ENCODE data around the gene TMPRSS9. TPM values are rescaled to one million over a fixed set of nuclear protein-coding genes. Genes with fewer than 3 reads are reported as not detected.

Gene TMPRSS9
- total and polyA plus RNA-seq, 3 donors from 2014 or later = 3.5 to 9.8 (median 8.4) TPM

DNA sequence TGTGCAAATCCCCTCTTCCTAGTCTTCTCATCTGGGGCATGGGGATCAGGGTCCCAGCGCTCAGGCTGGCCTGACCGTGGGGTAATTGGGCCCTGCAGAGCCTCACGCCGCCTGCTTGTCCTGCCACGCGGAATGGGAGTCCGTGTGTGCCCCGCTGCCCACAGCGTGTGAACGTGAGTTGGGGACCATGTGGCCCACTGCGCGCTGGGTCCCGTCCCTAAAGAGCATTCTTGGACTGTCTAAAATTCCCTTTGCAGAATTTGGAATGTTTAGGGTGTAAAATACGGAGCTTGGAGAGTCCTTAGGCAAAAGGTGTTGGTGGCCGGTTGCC lies 2.9 kb downstream of the TMPRSS9 start:
- no peak overlapping the region for H3K4me3 ChIP-seq
- no peaks in the 10 kb centered on the region for H3K27me3 ChIP-seq
- no peak for DNase-seq
- no peak for TF ChIP-seq POLR2A (IDR thresholded peaks at IDR 0.05)
- TF ChIP-seq, protein P1, sequence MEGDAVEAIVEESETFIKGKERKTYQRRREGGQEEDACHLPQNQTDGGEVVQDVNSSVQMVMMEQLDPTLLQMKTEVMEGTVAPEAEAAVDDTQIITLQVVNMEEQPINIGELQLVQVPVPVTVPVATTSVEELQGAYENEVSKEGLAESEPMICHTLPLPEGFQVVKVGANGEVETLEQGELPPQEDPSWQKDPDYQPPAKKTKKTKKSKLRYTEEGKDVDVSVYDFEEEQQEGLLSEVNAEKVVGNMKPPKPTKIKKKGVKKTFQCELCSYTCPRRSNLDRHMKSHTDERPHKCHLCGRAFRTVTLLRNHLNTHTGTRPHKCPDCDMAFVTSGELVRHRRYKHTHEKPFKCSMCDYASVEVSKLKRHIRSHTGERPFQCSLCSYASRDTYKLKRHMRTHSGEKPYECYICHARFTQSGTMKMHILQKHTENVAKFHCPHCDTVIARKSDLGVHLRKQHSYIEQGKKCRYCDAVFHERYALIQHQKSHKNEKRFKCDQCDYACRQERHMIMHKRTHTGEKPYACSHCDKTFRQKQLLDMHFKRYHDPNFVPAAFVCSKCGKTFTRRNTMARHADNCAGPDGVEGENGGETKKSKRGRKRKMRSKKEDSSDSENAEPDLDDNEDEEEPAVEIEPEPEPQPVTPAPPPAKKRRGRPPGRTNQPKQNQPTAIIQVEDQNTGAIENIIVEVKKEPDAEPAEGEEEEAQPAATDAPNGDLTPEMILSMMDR (IDR thresholded peaks at IDR 0.05) = no peak
- no peak overlapping the region for H3K27ac ChIP-seq
- WGBS, 2 donors = 82 to 90% methylated on average over 15 of the region's 15 CpGs
- no peaks in the 10 kb centered on the region for H3K9me3 ChIP-seq
- H3K36me3 ChIP-seq (ENCODE audit: low read depth, missing control alignments) = no peaks in the 10 kb centered on the region
- H3K4me1 ChIP-seq = no peaks in the 10 kb centered on the region
- intact Hi-C loops (cut with DNase I; ENCODE audit: low total_unique reads) = no loop called here

GRCh38 chr19:2363419-2363818 lies 3.4 kb downstream of the TMPRSS9 start:
- Histone ChIP-seq H3K36me3 (ENCODE audit: low read depth, missing control alignments) (no peaks in the 10 kb centered on the region), H3K4me3 (no peak overlapping the region), H3K27me3 (no peaks in the 10 kb centered on the region), H3K4me1 (no peaks in the 10 kb centered on the region), H3K9me3 (no peaks in the 10 kb centered on the region), H3K27ac (no peak overlapping the region)
- no peak for DNase-seq
- WGBS, 2 donors = 52 to 71% methylated on average over 17 of the region's 17 CpGs
- intact Hi-C loops (cut with DNase I; ENCODE audit: low total_unique reads) = no loop called here
- TF ChIP-seq, protein P1 (IDR thresholded peaks at IDR 0.05) = no peak
- TF ChIP-seq POLR2A (IDR thresholded peaks at IDR 0.05) = no peak

- DNase-seq = no peak
- Histone ChIP-seq H3K36me3 (ENCODE audit: low read depth, missing control alignments) (no peaks in the 10 kb centered on the region), H3K4me3 (no peak overlapping the region), H3K4me1 (no peaks in the 10 kb centered on the region), H3K27me3 (no peaks in the 10 kb centered on the region), H3K27ac (no peak overlapping the region), H3K9me3 (no peaks in the 10 kb centered on the region)
- no peak for TF ChIP-seq POLR2A (IDR thresholded peaks at IDR 0.05)
- TF ChIP-seq, protein P1 (IDR thresholded peaks at IDR 0.05) = no peak
- 63 to 69% methylated on average over 10 of the region's 10 CpGs for WGBS, 2 donors
- intact Hi-C loops (cut with DNase I; ENCODE audit: low total_unique reads) = no loop called here
Measured at GRCh38 chr19:2365201-2365970, 5.3 kb downstream of the TMPRSS9 start.

DNA sequence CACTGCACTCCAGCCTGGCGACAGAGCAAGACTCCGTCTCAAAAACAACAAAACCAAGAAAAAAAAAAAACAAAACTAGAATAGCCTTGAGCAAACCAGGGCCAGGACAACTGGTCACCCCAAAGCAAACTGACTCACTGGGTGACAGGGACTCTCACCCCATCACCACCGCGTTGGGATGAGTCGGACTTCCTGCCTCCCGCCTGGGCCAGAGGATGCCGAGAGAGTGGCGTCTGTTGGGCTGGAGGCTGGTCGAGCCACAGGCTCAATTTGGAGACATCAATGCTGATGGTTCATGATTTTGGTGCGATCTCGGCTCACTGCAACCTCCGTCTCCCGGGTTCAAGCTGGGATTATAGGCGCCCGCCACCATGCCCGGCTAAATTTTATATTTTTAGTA lies 11.6 kb downstream of the TMPRSS9 start:
- no peaks in the 10 kb centered on the region for H3K36me3 ChIP-seq (ENCODE audit: low read depth, missing control alignments)
- DNase-seq = no peak
- no peak overlapping the region for H3K27ac ChIP-seq
- H3K27me3 ChIP-seq = no peaks in the 10 kb centered on the region
- TF ChIP-seq, protein P1 (IDR thresholded peaks at IDR 0.05) = no peak
- no peak for TF ChIP-seq POLR2A (IDR thresholded peaks at IDR 0.05)
- no peak overlapping the region for H3K4me3 ChIP-seq
- H3K4me1 ChIP-seq = no peaks in the 10 kb centered on the region
- 71 to 76% methylated on average over 11 to 16 of the region's 16 CpGs for WGBS, 2 donors
- intact Hi-C loops (cut with DNase I; ENCODE audit: low total_unique reads) = no loop called here
- no peaks in the 10 kb centered on the region for H3K9me3 ChIP-seq

GRCh38 chr19:2372076-2372612 lies 12.1 kb downstream of the TMPRSS9 start:
- Histone ChIP-seq H3K9me3 (no peaks in the 10 kb centered on the region), H3K4me1 (no peaks in the 10 kb centered on the region), H3K27me3 (no peaks in the 10 kb centered on the region), H3K36me3 (ENCODE audit: low read depth, missing control alignments) (no peaks in the 10 kb centered on the region), H3K27ac (peak overlapping the region in 1 of 2 donors; percentile 52), H3K4me3 (no peak overlapping the region)
- DNase-seq = no peak
- WGBS, 2 donors = 35 to 54% methylated on average over 11 of the region's 11 CpGs
- intact Hi-C loops (cut with DNase I; ENCODE audit: low total_unique reads) = no loop called here
- TF ChIP-seq POLR2A (IDR thresholded peaks at IDR 0.05) = no peak
